ENCODE data around the gene C8A. TPM values are rescaled to one million over a fixed set of nuclear protein-coding genes. Genes with fewer than 3 reads are reported as not detected.

The C8A gene
- total RNA-seq, 1 experiment from 2014 or later, result not detected

DNA sequence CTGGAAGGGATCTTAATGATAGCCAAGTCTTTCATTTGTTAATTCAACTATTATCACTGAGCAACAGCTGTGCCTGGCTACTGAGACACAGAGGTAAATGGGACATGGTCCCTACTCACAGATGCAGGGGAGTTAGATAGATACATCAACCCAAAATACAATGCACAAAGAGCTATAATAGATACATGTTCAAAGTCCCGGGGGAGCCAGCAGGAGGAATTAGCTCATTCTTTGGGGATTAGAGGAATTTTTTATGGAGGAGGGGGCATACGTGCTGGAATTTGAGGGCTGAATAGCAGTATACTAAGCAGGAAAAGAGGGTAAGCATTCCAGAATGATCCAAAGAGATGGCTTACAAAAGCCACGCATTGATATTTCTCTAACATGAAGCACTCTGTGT is 76.6 kb downstream of the C8A start:
- Histone ChIP-seq H3K27me3 (ENCODE audit: insufficient read depth, low read length) (no peaks in the 10 kb centered on the region), H2BK120ac (ENCODE audit: low read depth, low read length, poor library complexity, severe bottlenecking) (no peak overlapping the region), H2BK15ac (ENCODE audit: low read depth, low read length) (no peak overlapping the region), H3K18ac (ENCODE audit: insufficient read length, low read depth, low read length) (no peak overlapping the region), H3K23ac (ENCODE audit: insufficient read length, low read depth, low read length) (no peak overlapping the region), H2BK5ac (ENCODE audit: insufficient read length, low read length) (no peak overlapping the region), H3K79me1 (ENCODE audit: insufficient read depth, low read depth, low read length, poor library complexity, severe bottlenecking) (no peaks in the 10 kb centered on the region), H2AFZ (ENCODE audit: low read length) (no peak overlapping the region), H3K14ac (ENCODE audit: insufficient read depth, low read length) (no peak overlapping the region), H3K4ac (ENCODE audit: low read depth, low read length) (no peak overlapping the region), H3K9ac (ENCODE audit: extremely low read depth, insufficient read length, low read length) (no peak overlapping the region), H4K5ac (ENCODE audit: insufficient read length, low read depth, low read length) (no peak overlapping the region), H4K8ac (replicated peaks; ENCODE audit: insufficient read length, low read depth, low read length) (no peak overlapping the region), H3K23me2 (ENCODE audit: insufficient read length, low read depth, low read length, poor library complexity, severe bottlenecking) (no peaks in the 10 kb centered on the region), H3K79me2 (ENCODE audit: insufficient read depth, low read length) (no peaks in the 10 kb centered on the region), H3K9me3 (ENCODE audit: control insufficient read depth, low read depth, low read length) (no peaks in the 10 kb centered on the region), H2AK5ac (ENCODE audit: insufficient read length, low read length) (no peak overlapping the region), H3K27ac (ENCODE audit: insufficient read length, low read depth, low read length) (no peak overlapping the region), H3K56ac (ENCODE audit: insufficient read length, low read depth, low read length) (no peak overlapping the region), H3T11ph (ENCODE audit: low read length) (no peak overlapping the region), H3K4me2 (ENCODE audit: insufficient read depth, insufficient read length, low read length) (no peak overlapping the region), H2BK20ac (ENCODE audit: low read depth, low read length, poor library complexity, severe bottlenecking) (no peak overlapping the region), H3K4me1 (ENCODE audit: insufficient read depth, low read length) (peaks cover 2% of the 10 kb centered on the region; the same call in 1 of the 2 replicates), H4K20me1 (ENCODE audit: control insufficient read depth, insufficient read depth, insufficient read length) (no peaks in the 10 kb centered on the region), H4K91ac (ENCODE audit: insufficient read length, low read depth, low read length) (no peak overlapping the region), H2BK12ac (ENCODE audit: insufficient read length, low read depth, low read length) (no peak overlapping the region)
- TF ChIP-seq, protein P1, sequence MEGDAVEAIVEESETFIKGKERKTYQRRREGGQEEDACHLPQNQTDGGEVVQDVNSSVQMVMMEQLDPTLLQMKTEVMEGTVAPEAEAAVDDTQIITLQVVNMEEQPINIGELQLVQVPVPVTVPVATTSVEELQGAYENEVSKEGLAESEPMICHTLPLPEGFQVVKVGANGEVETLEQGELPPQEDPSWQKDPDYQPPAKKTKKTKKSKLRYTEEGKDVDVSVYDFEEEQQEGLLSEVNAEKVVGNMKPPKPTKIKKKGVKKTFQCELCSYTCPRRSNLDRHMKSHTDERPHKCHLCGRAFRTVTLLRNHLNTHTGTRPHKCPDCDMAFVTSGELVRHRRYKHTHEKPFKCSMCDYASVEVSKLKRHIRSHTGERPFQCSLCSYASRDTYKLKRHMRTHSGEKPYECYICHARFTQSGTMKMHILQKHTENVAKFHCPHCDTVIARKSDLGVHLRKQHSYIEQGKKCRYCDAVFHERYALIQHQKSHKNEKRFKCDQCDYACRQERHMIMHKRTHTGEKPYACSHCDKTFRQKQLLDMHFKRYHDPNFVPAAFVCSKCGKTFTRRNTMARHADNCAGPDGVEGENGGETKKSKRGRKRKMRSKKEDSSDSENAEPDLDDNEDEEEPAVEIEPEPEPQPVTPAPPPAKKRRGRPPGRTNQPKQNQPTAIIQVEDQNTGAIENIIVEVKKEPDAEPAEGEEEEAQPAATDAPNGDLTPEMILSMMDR (conservative IDR thresholded peaks at IDR 0.05), result no peak
- peaks cover 0 to 4% of the 10 kb centered on the region in 2 experiments; a peak in 1 of 5 replicates for H3K9me3 Mint-ChIP-seq
- WGBS (ENCODE audit: extremely low coverage, insufficient read length, low lambda C conversion rate), result no CpG with 5 or more reads among the region's 3 CpGs
- peaks cover 21 to 33% of the 10 kb centered on the region in 2 experiments for H3K4me1 Mint-ChIP-seq
- no peak for DNase-seq
- H3K4me3 Mint-ChIP-seq, result no peak overlapping the region
- H3K27ac Mint-ChIP-seq, result no peak overlapping the region
- 0 out of 7 replicates have a peak, but pooled peaks cover 0 to 5% (median 0%) of the 10 kb centered on the region in 3 experiments for H3K36me3 Mint-ChIP-seq (ENCODE audit: insufficient read depth in 1 of 3, low read depth in 3 of 3)
- peaks cover 40% of the 10 kb centered on the region for H3K27me3 Mint-ChIP-seq (ENCODE audit: low read depth)

Data from H9 (cell line).